NB4 (cell line): ENCODE results near the gene ITGAE.
"Not testable (repeated sequence)": the region's sequence is repeated elsewhere in the genome, so short reads cannot be mapped to it uniquely, and the experiment has no call there.

Source experiments
- DNase-seq: peaks from one replicate; pipeline ENCODE4 v3.0.0; 2010; ENCODE audit warnings: low read depth
- H3K4me3 ChIP-seq: one replicate; pipeline ENCODE4 v1.5.1; 2011; ENCODE audit warnings: mild to moderate bottlenecking, low read depth, low read length, moderate library complexity
- CTCF ChIP-seq: IDR thresholded peaks from one replicate; pipeline ENCODE4 v1.5.1; 2012; ENCODE audit warnings: low read depth, low read length
- MAX ChIP-seq: IDR thresholded peaks from 2 replicates; pipeline ENCODE4 v1.6.1; 2011; ENCODE audit warnings: low read depth, low read length
- MYC ChIP-seq: IDR thresholded peaks from 2 replicates; pipeline ENCODE4 v1.6.1; 2011; ENCODE audit warnings: low read depth, low read length
- POLR2A ChIP-seq: IDR thresholded peaks from 2 replicates; pipeline ENCODE4 v1.6.1; 2011; ENCODE audit warnings: mild to moderate bottlenecking; ENCODE audit not compliant: insufficient read length; ENCODE audit errors: extremely low read depth

Gene ITGAE

DNA sequence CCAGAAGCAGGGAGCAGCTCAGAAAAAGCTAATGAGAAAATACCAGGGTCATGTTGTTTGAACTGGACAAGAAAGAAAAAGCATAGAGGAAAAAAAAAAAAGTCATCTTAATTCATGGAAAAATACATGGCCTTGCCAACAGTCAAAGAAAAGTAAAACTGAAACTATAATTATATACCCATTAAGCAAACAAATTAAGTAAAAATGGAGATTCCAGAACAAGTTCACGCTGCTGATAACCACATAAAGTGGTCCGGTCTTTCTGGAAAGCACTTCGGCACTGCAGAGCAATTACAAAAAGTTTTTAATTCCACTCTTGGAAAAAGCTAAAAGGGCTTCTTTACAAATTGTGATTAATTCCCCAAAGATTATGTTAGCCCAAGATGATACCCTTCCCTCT is 92.6 kb downstream of the ITGAE start:
- no peak for DNase-seq
- no peak overlapping the region for H3K4me3 ChIP-seq
- TF ChIP-seq MYC (no peak), MAX (no peak), POLR2A (no peak), CTCF (no peak)

- not testable (repeated sequence) for H3K4me3 ChIP-seq, DNase-seq
Observed at GRCh38 chr17:3705718-3705984, 95.3 kb downstream of the ITGAE start.

DNA sequence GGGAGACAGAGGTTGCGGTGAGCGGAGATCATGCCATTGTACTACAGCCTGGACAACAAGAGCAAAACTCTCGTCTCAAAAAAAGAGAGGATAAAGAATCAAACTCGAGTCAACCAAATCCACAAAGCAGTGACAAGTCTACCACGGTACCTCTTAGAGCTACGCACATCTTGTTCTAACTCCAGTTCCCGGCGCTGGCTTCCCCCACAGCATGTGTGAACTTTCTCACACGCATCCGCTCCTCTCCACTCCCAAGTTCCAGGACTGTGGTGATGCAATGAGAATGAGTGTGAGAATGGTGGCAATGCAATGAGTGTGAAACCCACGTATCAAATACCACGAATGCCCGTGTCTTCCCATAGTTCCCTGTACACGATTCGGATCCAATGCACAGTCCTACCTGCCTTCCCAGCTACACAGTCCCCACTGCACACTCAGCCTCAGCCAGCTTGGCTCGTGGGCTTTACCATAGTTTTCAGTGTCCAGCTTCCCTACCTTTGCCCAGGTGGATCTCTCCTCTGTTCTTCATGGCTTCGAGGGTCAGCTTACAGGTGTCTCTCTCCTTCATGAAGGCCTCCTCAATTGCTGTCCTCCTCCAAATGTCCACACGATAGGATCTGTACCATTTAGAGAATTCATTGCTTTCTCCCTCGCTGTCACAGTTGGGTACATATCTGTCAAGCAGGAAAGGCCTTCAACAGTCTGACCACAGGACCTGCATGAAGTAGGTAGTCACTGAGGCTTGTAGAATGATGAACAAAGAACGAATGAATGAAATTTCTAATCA is 95.9 kb downstream of the ITGAE start:
- no peak overlapping the region for H3K4me3 ChIP-seq
- no peak for DNase-seq
- TF ChIP-seq MAX (no peak), MYC (no peak)

GRCh38 chr17:3702041-3702539 is 98.9 kb downstream of the ITGAE start:
- DNase-seq, H3K4me3 ChIP-seq: not testable (repeated sequence)

GRCh38 chr17:3699951-3700350 is 101.0 kb downstream of the ITGAE start:
- H3K4me3 ChIP-seq = no peak overlapping the region
- no peak for TF ChIP-seq POLR2A
- no peak for TF ChIP-seq MAX
- no peak for TF ChIP-seq CTCF
- TF ChIP-seq MYC = no peak

DNA sequence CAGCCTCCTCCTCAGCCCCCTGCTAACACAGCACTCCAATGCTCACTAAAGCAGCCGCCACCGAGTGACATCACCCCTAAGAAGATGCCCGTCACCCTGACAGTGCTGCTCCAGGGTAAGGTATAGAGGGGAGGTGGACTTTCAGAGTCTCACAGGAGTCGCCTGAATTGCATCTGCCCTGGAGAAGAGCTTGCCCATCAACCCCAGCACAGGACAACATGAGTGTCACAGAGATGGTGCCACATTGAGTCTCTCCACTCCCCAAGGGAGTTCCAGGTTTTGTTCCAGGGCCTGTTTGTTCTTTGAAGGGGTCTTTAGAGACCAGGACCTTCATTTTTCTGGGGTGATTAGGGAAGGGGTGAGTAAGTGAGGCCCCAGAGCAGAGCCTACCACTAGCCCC is 102.8 kb downstream of the ITGAE start:
- no peak for DNase-seq
- no peak overlapping the region for H3K4me3 ChIP-seq
- TF ChIP-seq MYC (no peak), MAX (no peak)

More at GRCh38 chr17:3699951-3700350, 101.0 kb downstream of the ITGAE start:
- DNase-seq = no peak

DNA sequence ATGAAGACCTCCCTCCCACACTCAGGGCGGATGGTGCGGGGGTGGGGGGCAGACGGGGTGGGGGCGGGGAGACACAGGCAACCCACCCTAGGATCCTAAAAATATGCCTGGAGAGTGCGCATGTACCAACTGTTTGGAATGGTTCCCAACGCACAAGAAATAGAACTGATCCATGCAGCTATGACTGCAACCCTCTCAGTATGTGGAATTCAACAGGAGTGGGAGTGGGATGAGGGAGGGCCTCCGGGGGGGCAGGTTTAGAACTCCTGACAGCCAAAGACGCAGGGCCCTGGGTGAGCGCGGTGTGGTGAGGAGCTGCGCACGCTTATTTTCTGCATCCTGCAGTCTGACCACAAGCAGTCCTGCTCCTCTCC is 103.9 kb downstream of the ITGAE start:
- DNase-seq = no peak
- no peak for TF ChIP-seq POLR2A
- TF ChIP-seq CTCF = no peak
- TF ChIP-seq MYC = no peak
- TF ChIP-seq MAX = no peak
- no peak overlapping the region for H3K4me3 ChIP-seq

GRCh38 chr17:3695723-3696411 is 105.1 kb downstream of the ITGAE start, which contains the start of gene P2RX5:
P2RX5 (minus strand) TSS chr17:3696155; CDS start chr17:3696005, 150 bp downstream.
- DNase-seq = peak; percentile 82
- TF ChIP-seq MYC (peak; percentile 57; the same call in 1 of the 2 replicates), MAX (peak; percentile 77), CTCF (no peak), POLR2A (no peak)

More at GRCh38 chr17:3695723-3696411, 105.1 kb downstream of the ITGAE start, which contains the start of gene P2RX5:
- H3K4me3 ChIP-seq = peak within 1 kb of the TSS; percentile 44
